A549 (cell line): Measurements from ENCODE around the gene BACE1. TPM values are rescaled to one million over a fixed set of nuclear protein-coding genes. Genes with fewer than 3 reads are reported as not detected.

Experiments used
- ATAC-seq, 2 experiments: fragments of 200-7000 bp in 1 of 2; fragments of >200 bp in 1 of 2; cut with Nextera tagmentation in 1 of 2; cut with Tn5 transposase in 1 of 2; 3 replicates each; pipeline versions ENCODE4 v1.8.0 to v1.9.1; 2018 to 2020; ENCODE audit warnings: mild to moderate bottlenecking in 1 of 2, moderate library complexity in 1 of 2
- CTCF ChIA-PET: fragments of 300-600 bp; sonication (Branson Sonifier 250); formaldehyde crosslinking; extraction: SDS; loops from one replicate; lab custom pipeline; 2021; ENCODE audit warnings: antibody characterized with exemption, inconsistent platforms; lab: Yijun Ruan, JAX
- POLR2A ChIA-PET: fragments of 350-600 bp; formaldehyde crosslinking; extraction: SDS; loops from one replicate; lab custom pipeline; 2021; ENCODE audit warnings: antibody characterized with exemption, inconsistent platforms; lab: Yijun Ruan, JAX
- DNase-seq, 2 experiments: peaks; one replicate each; pipeline versions ENCODE4 v3.0.0 to v3.0.0-alpha.2; 2011 to 2016; ENCODE audit warnings: low read depth in 1 of 2, low spot score in 1 of 2
- FAIRE-seq: peaks from 2 replicates; lab custom pipeline; 2011; peaks lifted over from hg19 to GRCh38; lab: Jason Lieb, UNC
- H3K27ac ChIP-seq, 2 experiments: fragments of >200 bp; sonication (Bioruptor Twin); formaldehyde crosslinking; 3 replicates each; pipeline ENCODE4 v1.5.1; 2016 to 2017
- H3K4me1 ChIP-seq: fragments of >200 bp; sonication (Bioruptor Twin); formaldehyde crosslinking; 3 replicates; pipeline ENCODE4 v1.6.1; 2016
- H3K4me2 ChIP-seq: fragments of >200 bp; sonication (Bioruptor Twin); formaldehyde crosslinking; 3 replicates; pipeline ENCODE4 v1.6.1; 2016
- H3K4me3 ChIP-seq: fragments of >200 bp; sonication (Bioruptor Twin); formaldehyde crosslinking; 3 replicates; pipeline ENCODE4 v1.5.1; 2016
- H3K9me3 ChIP-seq: fragments of >200 bp; sonication (Bioruptor Twin); formaldehyde crosslinking; 3 replicates; pipeline ENCODE4 v1.6.1; 2016
- CHD2 ChIP-seq: fragments of 150-350 bp; IDR thresholded peaks from 2 replicates; pipeline ENCODE4 v1.6.1; 2014; ENCODE audit warnings: low read length; ENCODE audit not compliant: partially characterized antibody
- E2F6 ChIP-seq: IDR thresholded peaks from 2 replicates; pipeline ENCODE4 v1.6.1; 2012; ENCODE audit warnings: low read depth, borderline replicate concordance
- EHF ChIP-seq: fragments of 250-450 bp; sonication (Bioruptor Pico); IDR thresholded peaks from 2 replicates; pipeline ENCODE4 v1.5.0; 2020; ENCODE audit warnings: mild to moderate bottlenecking
- EHMT2 ChIP-seq: fragments of 200-600 bp; sonication (generic); IDR thresholded peaks from 2 replicates; pipeline ENCODE4 v1.6.1; 2016; ENCODE audit warnings: antibody characterized with exemption, low read depth, mild to moderate bottlenecking, moderate library complexity
- EP300 ChIP-seq, 2 experiments: fragments of >200 bp; sonication (Bioruptor Twin); formaldehyde crosslinking; IDR thresholded peaks; 2 replicates in 1 of 2; 3 replicates in 1 of 2; pipeline ENCODE4 v1.6.1; 2016 to 2017
- ESRRA ChIP-seq: fragments of 150-350 bp; IDR thresholded peaks from 2 replicates; pipeline ENCODE4 v1.6.1; 2014; ENCODE audit warnings: mild to moderate bottlenecking, low read length, borderline replicate concordance
- FOSL2 ChIP-seq, 2 experiments: fragments of 450-650 bp in 1 of 2; fragments of >200 bp in 1 of 2; sonication (Bioruptor Twin) in 1 of 2; formaldehyde crosslinking; IDR thresholded peaks; 2 replicates each; pipeline versions ENCODE4 v1.5.0 to v1.6.1; 2016 to 2020; ENCODE audit warnings: mild to moderate bottlenecking in 1 of 2, moderate library complexity in 1 of 2
- HMGXB4 ChIP-seq: fragments of 250-450 bp; sonication (Bioruptor Pico); IDR thresholded peaks from 2 replicates; pipeline ENCODE4 v1.5.0; 2021; ENCODE audit warnings: mild to moderate bottlenecking, moderate library complexity, borderline replicate concordance
- HOXB13 ChIP-seq: fragments of 250-450 bp; sonication (Bioruptor Pico); IDR thresholded peaks from 2 replicates; pipeline ENCODE4 v1.5.0; 2020; ENCODE audit warnings: low read depth, mild to moderate bottlenecking, moderate library complexity
- MAFK ChIP-seq: fragments of 450-650 bp; IDR thresholded peaks from 2 replicates; pipeline ENCODE4 v1.6.1; 2014; ENCODE audit not compliant: partially characterized antibody
- NFE2L2 ChIP-seq: fragments of 150-350 bp; conservative IDR thresholded peaks from 2 replicates; pipeline ENCODE4 v1.6.1; 2014; ENCODE audit warnings: low read length
- RAD21 ChIP-seq, 2 experiments: fragments of >200 bp in 1 of 2; sonication (Bioruptor Twin) in 1 of 2; formaldehyde crosslinking in 1 of 2; IDR thresholded peaks in 1 of 2; conservative IDR thresholded peaks in 1 of 2; 2 replicates in 1 of 2; 3 replicates in 1 of 2; pipeline ENCODE4 v1.6.1; 2012 to 2018; ENCODE audit warnings: inconsistent platforms in 1 of 2
- RNF2 ChIP-seq: fragments of 200-600 bp; sonication (generic); IDR thresholded peaks from 2 replicates; pipeline ENCODE4 v1.6.1; 2016; ENCODE audit warnings: low read depth, mild to moderate bottlenecking, antibody characterized with exemption, moderate library complexity, borderline replicate concordance
- SMC3 ChIP-seq: fragments of >200 bp; sonication (Bioruptor Twin); formaldehyde crosslinking; IDR thresholded peaks from 3 replicates; pipeline ENCODE4 v1.6.1; 2018; ENCODE audit warnings: inconsistent platforms
- TFCP2L1 ChIP-seq: fragments of 250-450 bp; sonication (Bioruptor Pico); IDR thresholded peaks from 2 replicates; pipeline ENCODE4 v1.5.0; 2021; ENCODE audit warnings: mild to moderate bottlenecking
- USF2 ChIP-seq: fragments of 450-650 bp; IDR thresholded peaks from 2 replicates; pipeline ENCODE4 v1.6.1; 2014; ENCODE audit warnings: antibody characterized with exemption
- ZC3H11A ChIP-seq: fragments of 450-650 bp; IDR thresholded peaks from 2 replicates; pipeline ENCODE4 v1.6.1; 2014; ENCODE audit warnings: antibody characterized with exemption, mild to moderate bottlenecking
- WGBS: methylation state at CpG from one replicate; pipeline ENCODE4 v1.1.6; 2017; ENCODE audit errors: missing lambda C conversion rate; 5-methylcytosine and 5-hydroxymethylcytosine counted together
- polyA plus RNA-seq, 4 experiments: library from polyadenylated mRNA; depleted of rRNA in 3 of 4; stranded (reverse); fragments of >200 nt; fragmentation: RNase III in 1 of 4; extraction: RNeasy Plus Mini Kit Qiagen cat#74134 plus additional on column Dnase treatment in 1 of 4; gene quantifications; 2 replicates in 3 of 4; 3 replicates in 1 of 4; pipeline ENCODE4 v1.2.3, GENCODE V29; 2011 to 2017
- TF ChIP-seq, protein P1 (sequence below): fragments of >200 bp; sonication (Bioruptor Twin); formaldehyde crosslinking; IDR thresholded peaks from 3 replicates; pipeline ENCODE4 v1.5.1; 2016
- TF ChIP-seq, protein P2 (sequence below): fragments of >200 bp; sonication (Bioruptor Twin); formaldehyde crosslinking; IDR thresholded peaks from 2 replicates; pipeline ENCODE4 v1.6.1; 2016

The BACE1 gene
- polyA plus RNA-seq, 2 of the 4 experiments (the other 2 are of a cell fraction) = 6.1 to 7.8 TPM

DNA sequence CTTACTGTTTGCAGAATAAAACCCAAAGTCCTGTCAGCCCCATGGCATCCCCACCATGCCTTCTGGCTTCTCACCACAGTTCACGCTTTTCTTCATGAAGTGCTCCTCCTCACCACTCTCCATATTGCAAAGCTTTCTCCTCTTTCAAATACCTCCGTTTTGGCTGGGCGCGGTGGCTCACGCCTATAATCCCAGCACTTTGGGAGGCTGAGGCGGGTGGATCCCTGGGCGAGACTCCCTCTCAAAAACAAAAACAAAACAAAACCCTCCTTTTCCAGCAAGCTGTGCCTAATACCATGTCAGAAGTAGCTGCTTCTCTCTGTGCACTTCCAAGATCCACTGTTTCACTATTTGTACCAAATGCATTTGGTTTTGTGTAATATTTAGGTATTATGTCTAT is 6.7 kb downstream of the BACE1 start (continued):
- TF ChIP-seq HMGXB4 (no peak), EHF (CRISPR knock-in tag) (no peak), EP300 (IDR thresholded peaks at IDR 0.05) (no peak), NFE2L2 (no peak), CHD2 (no peak)

DNA sequence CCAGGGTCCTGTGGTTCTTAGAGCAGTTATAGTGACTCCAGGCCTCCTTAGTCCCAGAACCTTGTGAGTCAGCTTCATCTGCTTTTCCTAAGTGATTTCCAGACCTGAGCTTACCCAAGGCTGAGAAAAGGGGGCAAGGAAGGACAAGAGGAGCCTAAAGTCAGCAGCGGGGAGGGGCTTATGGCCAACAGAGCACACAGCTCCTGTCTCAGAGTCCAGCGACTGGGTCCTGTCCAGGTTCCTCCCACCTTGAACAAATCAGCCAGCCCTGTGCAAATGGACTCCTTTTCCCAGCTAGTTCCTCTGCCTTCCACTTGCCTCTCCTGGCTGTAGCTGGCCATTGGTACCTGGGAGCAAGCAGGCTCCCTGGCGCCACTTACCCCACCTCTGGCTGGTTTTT is 10.9 kb downstream of the BACE1 start:
- H3K4me2 ChIP-seq = no peak overlapping the region
- ATAC-seq = no peak

DNA sequence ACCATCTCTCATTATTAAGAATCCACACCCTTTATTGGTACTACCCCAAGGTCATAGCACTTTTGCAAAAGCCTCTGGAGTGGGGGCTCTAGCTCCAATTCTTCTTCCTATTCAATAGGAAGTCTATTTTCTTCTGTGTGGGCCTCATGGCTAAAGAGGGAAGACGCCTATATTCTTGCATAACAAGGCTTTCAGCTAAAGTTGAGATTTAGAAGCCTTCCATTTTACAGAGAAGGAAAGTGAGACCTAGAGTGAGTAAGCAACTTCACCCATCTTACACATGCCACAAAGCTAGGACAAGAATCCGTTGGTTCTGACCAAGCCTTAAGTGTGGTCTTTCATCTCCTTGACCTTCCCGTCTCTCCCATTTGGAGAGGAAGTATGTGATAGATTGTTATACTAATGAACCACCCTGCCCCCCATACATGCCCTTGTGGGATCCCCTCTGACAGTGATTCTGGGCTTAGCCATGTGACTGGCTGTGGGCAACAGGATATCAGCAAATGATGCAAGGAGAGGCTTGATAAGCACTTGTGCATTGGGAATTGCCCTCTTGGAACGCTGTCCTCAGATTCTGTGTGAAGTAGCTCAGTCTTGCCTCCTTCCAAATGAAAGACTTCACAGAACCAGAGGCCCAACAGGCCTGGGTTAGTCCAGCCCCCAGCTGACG is 12.3 kb downstream of the BACE1 start:
- POLR2A ChIA-PET = no interaction called here

More for the DNA sequence above, 10.9 kb downstream of the BACE1 start:
- Histone ChIP-seq H3K27ac (no peak overlapping the region), H3K4me3 (no peak overlapping the region), H3K9me3 (no peaks in the 10 kb centered on the region), H3K4me1 (no peaks in the 10 kb centered on the region)
- ChIA-PET POLR2A (no interaction called here), CTCF (no interaction called here)
- DNase-seq (no peak), FAIRE-seq (no peak)
- WGBS = 82% methylated on average over 3 of the region's 3 CpGs
- TF ChIP-seq E2F6 = no peak
- TF ChIP-seq SMC3 = no peak
- no peak for TF ChIP-seq TFCP2L1

More for the DNA sequence above, 12.3 kb downstream of the BACE1 start:
- 78% methylated on average over 5 of the region's 5 CpGs for WGBS
- ATAC-seq = no peak
- no peak for DNase-seq
- CTCF ChIA-PET = interaction anchor here (0.6 to 1.4 kb wide), 4 partner anchors 12 to 57 kb away, joined by 3 to 4 read pairs (median 3); partner anchors contain the start of genes BACE1 and BACE1-AS
- H3K4me3 ChIP-seq = no peak overlapping the region
- no peak overlapping the region for H3K27ac ChIP-seq
- H3K9me3 ChIP-seq = no peaks in the 10 kb centered on the region
- TF ChIP-seq HOXB13 (CRISPR knock-in tag) = no peak
- TF ChIP-seq ZC3H11A = no peak
- no peak for TF ChIP-seq FOSL2 (IDR thresholded peaks at IDR 0.05)
- TF ChIP-seq FOSL2 (CRISPR knock-in tag; IDR thresholded peaks at IDR 0.05) = no peak
- TF ChIP-seq USF2 = no peak
- TF ChIP-seq, protein P1, sequence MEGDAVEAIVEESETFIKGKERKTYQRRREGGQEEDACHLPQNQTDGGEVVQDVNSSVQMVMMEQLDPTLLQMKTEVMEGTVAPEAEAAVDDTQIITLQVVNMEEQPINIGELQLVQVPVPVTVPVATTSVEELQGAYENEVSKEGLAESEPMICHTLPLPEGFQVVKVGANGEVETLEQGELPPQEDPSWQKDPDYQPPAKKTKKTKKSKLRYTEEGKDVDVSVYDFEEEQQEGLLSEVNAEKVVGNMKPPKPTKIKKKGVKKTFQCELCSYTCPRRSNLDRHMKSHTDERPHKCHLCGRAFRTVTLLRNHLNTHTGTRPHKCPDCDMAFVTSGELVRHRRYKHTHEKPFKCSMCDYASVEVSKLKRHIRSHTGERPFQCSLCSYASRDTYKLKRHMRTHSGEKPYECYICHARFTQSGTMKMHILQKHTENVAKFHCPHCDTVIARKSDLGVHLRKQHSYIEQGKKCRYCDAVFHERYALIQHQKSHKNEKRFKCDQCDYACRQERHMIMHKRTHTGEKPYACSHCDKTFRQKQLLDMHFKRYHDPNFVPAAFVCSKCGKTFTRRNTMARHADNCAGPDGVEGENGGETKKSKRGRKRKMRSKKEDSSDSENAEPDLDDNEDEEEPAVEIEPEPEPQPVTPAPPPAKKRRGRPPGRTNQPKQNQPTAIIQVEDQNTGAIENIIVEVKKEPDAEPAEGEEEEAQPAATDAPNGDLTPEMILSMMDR = no peak
- TF ChIP-seq, protein P2, sequence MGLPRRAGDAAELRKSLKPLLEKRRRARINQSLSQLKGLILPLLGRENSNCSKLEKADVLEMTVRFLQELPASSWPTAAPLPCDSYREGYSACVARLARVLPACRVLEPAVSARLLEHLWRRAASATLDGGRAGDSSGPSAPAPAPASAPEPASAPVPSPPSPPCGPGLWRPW = no peak
- no peak for TF ChIP-seq EHMT2
- no peak for TF ChIP-seq E2F6
- TF ChIP-seq RNF2 = no peak
- no peak for TF ChIP-seq ESRRA
- TF ChIP-seq MAFK = no peak
- no peak for TF ChIP-seq RAD21 (conservative IDR thresholded peaks at IDR 0.05 in 1 of 2, IDR thresholded peaks at IDR 0.05 in 1 of 2)
- H3K4me2 ChIP-seq = no peak overlapping the region
- peaks cover 6% of the 10 kb centered on the region; the same call in 1 of the 3 replicates for H3K4me1 ChIP-seq
- no peak for FAIRE-seq
